Retinal pigment epithelial cell (primary cell): ENCODE data around the gene POLN.

Experiments used
- DNase-seq: peaks from one replicate; pipeline ENCODE4 v3.0.0-alpha.2; 2010; ENCODE audit warnings: low read depth
- H3K4me3 ChIP-seq: 2 replicates; pipeline ENCODE4 v1.5.1; 2011; ENCODE audit warnings: mild to moderate bottlenecking, low read length, control low read depth, moderate library complexity
- CTCF ChIP-seq: conservative IDR thresholded peaks from 2 replicates; pipeline ENCODE4 v1.5.1; 2011; ENCODE audit warnings: low read depth, low read length, control low read depth, inconsistent platforms

POLN gene

DNA sequence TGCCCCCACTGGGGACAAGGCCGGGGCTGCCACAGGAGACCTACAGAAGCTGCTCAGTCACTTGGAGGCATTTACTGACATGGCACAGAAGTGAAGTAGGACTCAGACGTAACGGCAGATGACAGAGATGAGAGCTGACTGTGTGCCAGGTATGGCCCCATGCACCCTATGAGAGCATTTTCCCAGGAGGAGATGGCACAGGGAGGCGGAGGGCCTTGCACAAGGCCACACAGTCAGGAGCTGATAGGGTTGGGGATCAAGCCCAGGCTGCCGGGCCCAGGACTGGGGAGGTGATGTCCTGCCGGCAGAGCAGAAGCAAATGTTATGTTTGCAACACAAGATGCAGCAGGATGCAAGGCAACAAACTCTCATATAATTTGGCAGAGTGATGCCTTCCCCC is 148.7 kb downstream of the POLN start:
- no peak overlapping the region for H3K4me3 ChIP-seq
- DNase-seq = no peak
- no peak for TF ChIP-seq CTCF

DNA sequence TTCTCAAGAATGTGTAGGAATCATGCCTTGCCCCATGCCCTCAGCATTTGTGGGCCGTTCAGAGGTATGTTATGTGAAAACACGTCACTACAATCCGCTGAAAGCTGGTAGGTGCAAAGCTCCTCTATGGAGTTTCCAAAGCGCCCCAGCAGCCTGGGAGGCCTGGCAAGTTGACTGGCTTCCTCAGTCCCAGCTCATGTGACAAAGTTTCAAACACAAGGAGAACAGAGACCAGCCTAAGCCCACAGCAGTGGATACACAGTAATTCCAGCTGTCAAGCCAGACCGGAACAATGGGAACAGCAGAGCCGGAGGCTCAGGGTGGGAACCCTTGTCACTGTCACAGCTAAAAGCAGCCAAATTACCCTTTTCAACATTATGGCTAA is 149.3 kb downstream of the POLN start:
- TF ChIP-seq CTCF = no peak
- no peak overlapping the region for H3K4me3 ChIP-seq
- peak; percentile 16 for DNase-seq

- no peak for DNase-seq
- no peak for TF ChIP-seq CTCF
- no peak overlapping the region for H3K4me3 ChIP-seq
These were observed 149.8 kb downstream of the POLN start for GRCh38 chr4:2091990-2092668.

- H3K4me3 ChIP-seq = no peak overlapping the region
- no peak for TF ChIP-seq CTCF
- DNase-seq = no peak
These were observed 151.3 kb downstream of the POLN start for GRCh38 chr4:2090642-2091041.

- TF ChIP-seq CTCF = no peak
- DNase-seq = no peak
- H3K4me3 ChIP-seq = no peak overlapping the region
These were observed 152.7 kb downstream of the POLN start for GRCh38 chr4:2089222-2089621.

GRCh38 chr4:2087170-2087569 is 154.8 kb downstream of the POLN start:
- no peak overlapping the region for H3K4me3 ChIP-seq
- TF ChIP-seq CTCF = peak; percentile 21
- no peak for DNase-seq

DNA sequence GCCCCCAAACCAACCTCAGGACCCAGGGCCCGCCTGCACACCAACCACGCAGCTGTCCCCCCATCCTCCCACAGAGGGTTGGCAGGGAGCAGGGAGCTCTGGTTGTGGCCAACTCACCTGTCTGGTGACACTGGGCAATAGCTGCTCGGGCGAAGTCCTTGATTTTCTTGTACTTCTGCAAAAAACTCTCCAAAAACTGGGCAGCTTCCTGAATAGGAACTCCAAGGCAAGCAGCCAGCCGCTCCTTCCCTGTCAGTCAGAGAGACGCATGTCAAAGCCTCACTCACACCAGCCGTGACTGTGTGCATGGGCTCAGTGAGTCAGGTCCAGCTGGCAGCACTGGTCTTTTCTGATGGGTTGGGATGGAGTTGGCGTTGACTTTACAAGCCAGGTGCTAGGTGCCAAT is 156.4 kb downstream of the POLN start:
- no peak overlapping the region for H3K4me3 ChIP-seq
- no peak for TF ChIP-seq CTCF
- no peak for DNase-seq
